ENCODE measurements around the gene SEMA6A.

- TF ChIP-seq POLR2A (IDR thresholded peaks at IDR 0.05) = no peak
- TF ChIP-seq CTCF (IDR thresholded peaks at IDR 0.05) = no peak
Observed at GRCh38 chr5:116487045-116487444, 87.6 kb downstream of the SEMA6A start.

Data from right lobe of liver (tissue), 4 donors.